Inflammatory macrophage treated with lipopolysaccharide for 4 hours (primary cell): ENCODE results near the gene LYRM4.

Experiments
- DNase-seq: peaks from one replicate; pipeline ENCODE4 v3.0.0-alpha.2; 2020

LYRM4 gene

GRCh38 chr6:5172041-5172653 is 88.6 kb downstream of the LYRM4 start:
- DNase-seq: no peak

GRCh38 chr6:5167501-5167900 is 93.2 kb downstream of the LYRM4 start:
- no peak for DNase-seq

DNA sequence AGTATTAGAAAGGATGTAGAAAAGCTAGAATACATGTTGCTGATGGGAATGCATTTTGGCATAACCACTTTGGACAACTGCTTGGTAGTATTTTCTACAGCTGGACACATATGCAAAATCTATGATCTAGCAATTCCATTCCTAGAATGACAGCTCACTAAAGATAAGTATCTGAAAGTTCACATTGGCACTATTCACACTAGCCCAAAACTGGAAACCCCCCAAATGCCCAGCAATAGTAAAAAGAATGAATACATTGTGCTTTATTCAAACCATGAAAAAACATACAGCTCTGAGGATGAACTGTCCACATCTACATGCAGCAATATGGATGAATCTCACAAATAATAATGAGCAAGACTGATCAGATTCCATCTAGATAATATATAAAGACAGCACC is 96.7 kb downstream of the LYRM4 start:
- no peak for DNase-seq

- DNase-seq: no peak
These were observed 97.5 kb downstream of the LYRM4 start for GRCh38 chr6:5163247-5163646.

- DNase-seq: no peak
These were observed 98.4 kb downstream of the LYRM4 start for GRCh38 chr6:5162355-5162754.

GRCh38 chr6:5160206-5160605 is 100.5 kb downstream of the LYRM4 start:
- no peak for DNase-seq

DNA sequence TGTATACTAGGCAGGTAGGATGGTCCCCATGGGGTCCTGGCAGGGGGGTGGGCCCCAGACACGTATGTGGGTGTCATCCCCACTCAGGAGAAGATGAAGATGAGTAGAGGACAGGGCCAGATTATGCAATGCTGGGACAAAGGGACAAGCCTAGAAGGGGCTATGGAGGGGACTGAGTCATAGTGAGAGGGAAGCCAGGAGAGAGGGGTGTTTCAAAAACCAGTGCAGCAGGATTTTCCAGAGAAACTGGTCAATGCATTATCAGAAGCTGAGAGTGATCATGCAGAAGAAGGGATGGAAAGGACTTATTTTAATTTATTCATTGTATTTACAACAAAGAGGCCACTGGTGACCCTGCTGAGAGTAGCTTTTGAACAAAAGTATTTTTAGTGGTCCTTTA is 101.6 kb downstream of the LYRM4 start:
- DNase-seq: no peak

DNA sequence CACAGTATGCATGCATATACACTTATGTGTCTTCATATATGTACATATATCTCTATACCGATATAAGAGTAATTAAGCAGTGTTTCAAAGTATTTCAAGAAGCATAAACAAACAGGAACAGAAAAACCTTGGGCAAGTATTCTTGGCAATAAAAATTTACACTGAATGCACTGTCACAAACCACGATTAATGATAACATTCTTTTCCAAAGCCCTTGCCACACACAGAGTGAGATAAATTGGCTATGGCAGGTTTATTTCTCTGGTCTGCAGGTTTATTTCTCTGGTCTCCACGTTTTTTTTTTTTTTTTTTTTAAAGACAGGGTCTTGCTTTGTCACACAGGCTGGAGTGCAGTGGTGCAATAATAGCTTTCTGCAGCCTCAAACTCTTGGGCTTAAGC is 102.6 kb downstream of the LYRM4 start:
- DNase-seq: no peak

DNA sequence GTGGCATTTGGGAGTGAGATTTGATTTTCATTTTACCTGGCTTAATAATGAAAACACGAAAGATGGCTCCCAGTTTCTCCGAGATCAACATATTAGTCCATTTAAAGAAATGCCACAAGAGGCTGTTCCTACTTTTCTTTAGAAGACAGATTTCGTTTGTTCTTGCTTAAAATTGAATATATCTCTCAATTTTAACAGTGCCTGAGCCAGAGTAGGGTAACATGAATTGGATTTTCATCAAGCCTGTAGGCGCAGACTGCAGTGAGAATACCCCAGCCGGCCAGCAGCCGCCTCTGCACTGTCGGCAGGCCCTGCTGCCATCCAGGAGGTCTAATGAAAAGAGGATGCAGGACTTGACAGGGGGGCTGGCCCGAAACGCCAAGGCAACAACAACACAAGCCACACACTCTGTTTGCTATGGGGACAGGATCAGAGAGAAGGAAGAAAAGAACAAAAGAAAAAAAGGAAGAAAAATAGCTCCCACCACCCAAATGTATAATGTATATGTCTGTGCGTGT is 103.1 kb downstream of the LYRM4 start:
- no peak for DNase-seq

DNA sequence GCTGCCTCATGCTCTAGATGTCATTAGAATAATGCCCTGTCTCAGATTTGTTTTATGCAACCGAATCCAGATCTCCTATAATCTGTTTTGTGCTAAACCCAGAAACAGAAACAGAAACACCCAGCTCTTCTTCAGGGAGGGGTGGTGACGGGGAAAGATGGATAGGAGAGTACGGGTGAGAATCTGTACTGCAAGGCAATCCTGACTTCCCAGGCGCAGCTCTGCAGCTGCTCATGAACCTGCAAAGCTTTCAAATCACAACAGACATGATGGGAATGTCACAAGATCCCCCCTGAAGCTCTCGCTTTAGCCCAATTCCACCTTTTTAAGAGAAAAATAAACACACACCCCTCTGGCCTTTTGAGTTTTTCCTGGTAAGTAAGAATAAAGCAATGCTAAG is 104.1 kb downstream of the LYRM4 start:
- no peak for DNase-seq

DNA sequence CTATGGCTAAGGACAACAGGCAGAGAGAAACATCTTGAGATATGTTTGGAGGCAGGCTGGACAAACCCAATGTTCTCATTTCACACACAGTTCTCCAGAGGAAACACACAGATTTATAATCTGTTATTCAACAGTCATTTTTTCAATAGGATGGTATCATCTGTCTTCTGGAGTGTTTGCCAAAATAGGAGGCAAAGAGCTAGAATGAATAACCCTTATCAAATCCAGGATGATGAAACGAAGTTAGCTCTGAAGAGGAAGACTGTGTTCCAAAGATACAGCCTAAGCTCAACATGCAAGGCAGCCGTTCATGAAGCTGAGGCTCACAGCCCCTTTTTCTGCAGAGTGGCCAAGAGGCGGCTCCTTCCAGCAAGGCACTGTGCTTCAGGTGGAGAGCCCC is 104.8 kb downstream of the LYRM4 start:
- DNase-seq: no peak

DNA sequence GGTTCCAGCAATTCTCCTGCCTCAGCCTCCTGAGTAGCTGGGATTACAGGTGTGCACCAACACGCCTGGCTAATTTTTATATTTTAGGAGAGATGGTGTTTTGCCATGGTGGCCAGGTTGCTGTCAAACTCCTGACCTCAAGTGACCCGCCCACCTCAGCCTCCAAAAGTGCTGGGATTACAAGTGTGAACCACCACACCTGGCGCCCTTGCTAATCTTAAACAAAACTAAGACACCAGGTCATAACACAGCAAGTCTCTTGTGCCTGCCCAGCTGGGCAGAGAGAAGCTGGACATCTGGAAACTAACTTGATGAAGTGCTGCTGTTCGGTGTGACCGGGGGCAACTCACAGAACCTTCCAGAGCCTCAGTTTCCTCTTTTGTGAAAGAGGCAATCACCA is 107.6 kb downstream of the LYRM4 start:
- DNase-seq: no peak

DNA sequence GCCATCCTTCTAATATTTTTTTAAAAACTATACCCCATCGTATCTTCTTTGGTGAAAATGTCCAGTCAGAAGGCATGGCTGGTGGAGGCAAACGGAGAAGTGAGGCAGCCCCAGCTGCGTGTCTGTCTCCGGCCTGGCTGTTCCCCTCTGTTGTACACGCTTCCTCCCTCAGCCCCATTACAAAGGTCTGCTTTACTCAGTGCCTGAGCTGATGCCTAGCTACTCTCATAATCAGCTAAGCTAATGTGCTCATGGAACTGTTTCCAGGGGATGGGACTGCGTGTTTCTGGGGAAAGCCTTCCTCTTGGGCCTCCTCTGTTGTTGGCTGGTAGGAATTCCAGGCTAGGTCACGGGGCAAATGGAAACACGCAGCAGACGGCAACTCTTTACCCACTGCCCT is 108.3 kb downstream of the LYRM4 start:
- no peak for DNase-seq

DNA sequence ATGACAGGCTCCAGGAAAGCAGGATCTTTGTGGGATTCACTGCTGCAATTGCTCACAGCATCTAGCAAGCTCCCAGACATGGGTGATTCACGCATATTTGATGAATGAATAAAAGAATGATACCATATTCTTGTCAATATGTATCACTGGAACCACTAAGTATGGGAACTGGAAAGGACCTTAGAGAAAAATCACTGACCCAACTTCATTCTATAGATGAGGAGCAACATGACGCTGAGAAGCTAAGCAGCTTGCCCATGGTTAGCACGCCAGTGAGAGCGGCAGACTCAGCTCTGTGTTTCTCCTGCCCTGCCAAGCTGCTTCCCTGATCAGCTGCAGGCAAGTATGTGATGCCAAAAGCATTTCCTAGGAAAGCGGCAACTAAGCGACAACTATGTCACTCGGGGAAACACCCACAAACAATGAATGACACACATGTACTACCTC is 108.8 kb downstream of the LYRM4 start:
- DNase-seq: no peak

DNA sequence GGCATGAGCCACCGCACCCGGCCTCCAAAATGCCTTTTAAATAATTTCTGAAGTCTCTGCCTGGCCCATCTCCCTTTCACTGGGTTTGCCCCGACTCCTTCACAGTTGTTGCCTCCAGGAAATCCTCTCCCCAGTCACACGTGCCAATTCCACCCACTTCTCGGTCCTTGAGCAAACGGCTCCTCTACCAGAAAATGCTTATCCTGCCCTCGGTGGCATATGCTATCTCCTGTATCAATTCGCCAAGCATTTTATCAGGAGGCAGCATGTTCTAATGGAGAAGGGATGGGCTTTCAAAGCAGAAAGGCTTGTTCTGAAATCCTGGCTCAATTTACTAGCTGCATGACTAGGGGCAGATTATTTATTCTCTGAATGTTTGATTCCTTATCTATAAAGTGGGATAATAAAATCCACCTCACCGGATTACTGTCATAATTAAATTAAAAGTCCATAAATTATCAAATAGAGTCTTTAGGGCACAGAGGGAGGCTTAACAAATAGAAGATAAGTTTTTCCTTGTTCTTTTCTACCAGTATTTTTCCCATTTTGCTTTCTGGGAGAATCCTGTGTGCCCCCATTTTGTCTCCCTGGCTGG is 109.3 kb downstream of the LYRM4 start:
- DNase-seq: no peak

GRCh38 chr6:5150551-5151075 is 110.1 kb downstream of the LYRM4 start:
- no peak for DNase-seq

DNA sequence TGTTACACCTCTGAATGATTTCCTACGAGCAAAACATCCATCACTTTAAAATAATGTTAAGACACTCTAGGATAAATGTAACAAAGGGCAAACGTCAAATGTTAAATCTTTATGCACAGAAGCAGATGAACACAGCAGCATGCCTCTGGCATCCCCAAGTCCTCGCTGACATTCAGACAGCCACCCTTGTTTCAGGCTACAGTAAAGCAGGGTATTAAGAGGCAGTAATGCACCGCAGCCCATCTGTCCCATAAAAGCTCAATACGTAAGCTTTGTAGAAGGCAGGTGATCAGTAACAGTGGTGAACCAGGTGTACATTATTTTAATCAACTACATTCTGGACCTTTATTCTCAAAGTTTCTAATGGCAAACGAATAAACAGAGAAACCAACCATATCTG is 110.9 kb downstream of the LYRM4 start:
- DNase-seq: no peak

GRCh38 chr6:5149159-5149704 is 111.5 kb downstream of the LYRM4 start:
- no peak for DNase-seq

- no peak for DNase-seq
These were observed 114.4 kb downstream of the LYRM4 start for GRCh38 chr6:5146398-5146797.

DNA sequence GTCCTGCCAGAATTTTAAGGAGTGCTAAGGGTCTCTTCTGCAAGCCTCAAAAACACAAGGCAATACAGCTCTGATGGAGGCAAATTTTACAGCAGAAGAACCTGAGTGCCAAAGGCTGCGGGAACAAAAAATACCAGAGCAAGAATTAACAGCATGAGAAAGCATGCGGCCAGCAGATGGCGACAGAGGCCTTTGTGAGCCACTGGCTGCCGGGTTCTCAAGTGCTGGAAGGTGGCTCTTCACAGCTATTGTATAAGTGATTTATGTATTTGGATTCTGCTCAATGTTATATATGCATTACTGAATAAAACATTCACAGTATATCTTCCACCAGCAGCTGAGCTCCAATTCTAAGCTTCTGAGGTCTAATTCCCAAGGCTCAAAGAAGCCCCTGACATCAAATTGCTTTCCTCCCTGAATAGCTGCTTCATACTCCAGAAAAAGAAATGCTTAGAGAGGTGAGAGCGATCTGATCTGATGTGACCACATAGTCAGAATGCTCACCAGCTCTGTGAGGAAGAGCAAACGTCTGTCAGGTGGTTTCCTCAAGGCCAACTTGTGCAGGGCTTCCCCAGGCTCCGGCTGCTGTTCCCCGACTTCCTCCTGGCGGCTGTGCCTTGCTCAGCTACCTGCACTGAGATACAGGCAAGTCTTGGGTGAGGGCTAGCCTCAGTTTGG is 117.0 kb downstream of the LYRM4 start:
- DNase-seq: peak; percentile 66

GRCh38 chr6:5142915-5143314 is 117.8 kb downstream of the LYRM4 start:
- DNase-seq: no peak

GRCh38 chr6:5142131-5142530 is 118.6 kb downstream of the LYRM4 start:
- DNase-seq: no peak

- peak; percentile 1 for DNase-seq
These were observed 119.7 kb downstream of the LYRM4 start for GRCh38 chr6:5141046-5141445.
